ENCODE measurements around the gene PCP2.
"Not testable (repeated sequence)": the region's sequence is repeated elsewhere in the genome, so short reads cannot be mapped to it uniquely, and the experiment has no call there.

Gene PCP2

DNA sequence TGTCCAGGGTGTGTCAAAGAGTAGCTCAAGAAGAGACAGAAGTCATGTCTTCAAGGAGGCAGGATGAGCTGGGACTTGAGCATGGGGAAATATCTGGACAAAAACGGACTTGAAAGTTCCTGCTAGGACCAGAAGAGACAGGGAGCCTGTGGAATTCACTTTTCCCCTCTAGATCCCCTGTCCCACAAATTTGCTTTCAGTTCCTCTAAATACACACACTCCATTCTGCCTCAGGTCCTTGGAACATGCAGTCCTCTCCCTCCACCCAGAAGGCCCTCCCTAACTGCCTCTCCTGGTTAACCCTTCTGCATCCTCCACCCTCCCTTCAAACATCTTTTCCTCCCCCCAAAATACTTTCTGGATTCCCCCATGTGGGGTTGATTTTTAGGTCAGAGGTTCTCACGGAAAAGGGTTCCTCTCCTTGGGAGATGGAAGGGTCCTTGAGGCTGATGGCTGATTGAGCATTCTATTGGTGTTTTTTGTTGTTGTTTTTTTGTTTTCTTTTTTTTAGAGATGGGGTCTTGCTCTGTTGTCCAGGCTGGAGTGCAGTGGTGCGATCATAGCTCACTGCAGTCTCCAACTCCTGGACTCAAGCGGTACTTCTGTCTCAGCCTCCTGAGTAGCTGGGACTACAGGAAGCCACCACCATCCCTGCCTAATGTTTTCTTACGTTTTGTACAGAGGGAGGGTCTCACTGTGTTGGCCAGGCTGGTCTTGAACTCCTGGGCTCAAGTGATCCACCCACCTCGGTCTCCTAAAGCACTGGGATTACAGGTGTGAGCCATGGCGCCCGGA, 28.4 kb upstream of the PCP2 start:
- DNase-seq, result no peak

GRCh38 chr19:7658219-7658686, 24.7 kb upstream of the PCP2 start:
- DNase-seq, result no peak

GRCh38 chr19:7657131-7657751, 23.7 kb upstream of the PCP2 start:
- no peak for DNase-seq

- no peak for DNase-seq
Measured at GRCh38 chr19:7655581-7655980, 22.1 kb upstream of the PCP2 start.

GRCh38 chr19:7654401-7654800, 20.9 kb upstream of the PCP2 start:
- DNase-seq, result no peak

DNA sequence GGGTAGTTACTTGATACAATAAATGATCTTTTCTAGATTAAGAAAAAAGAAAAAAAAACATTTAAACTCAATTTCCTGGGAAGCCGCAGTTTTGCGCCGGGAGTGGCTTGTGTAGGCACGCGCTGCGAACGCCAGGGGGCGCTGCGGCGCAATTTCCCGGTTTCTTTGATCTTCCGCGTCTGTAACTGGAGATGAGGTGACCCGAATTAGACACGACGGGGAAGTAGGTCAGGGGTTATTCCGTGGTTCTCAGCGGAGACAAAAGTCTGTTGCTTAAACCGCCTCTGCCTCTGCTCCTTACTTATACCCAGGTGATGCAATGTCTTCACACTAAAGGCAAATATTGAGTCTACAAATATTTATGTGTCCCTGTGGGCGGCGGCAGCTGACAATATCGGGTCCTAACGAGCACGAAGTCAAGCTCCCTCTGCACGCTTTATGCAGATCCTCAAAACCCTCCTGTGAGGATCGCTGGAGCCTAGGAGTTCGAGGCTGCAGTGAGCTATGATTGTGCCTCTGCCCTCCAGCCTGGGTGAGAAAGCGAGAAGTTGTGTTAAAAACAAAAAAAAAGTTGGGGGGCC, 18.6 kb upstream of the PCP2 start:
- peak; percentile 64 for DNase-seq

GRCh38 chr19:7650148-7650547, 16.6 kb upstream of the PCP2 start:
- DNase-seq, result no peak

GRCh38 chr19:7648265-7649014, 14.9 kb upstream of the PCP2 start:
- no peak for DNase-seq

DNA sequence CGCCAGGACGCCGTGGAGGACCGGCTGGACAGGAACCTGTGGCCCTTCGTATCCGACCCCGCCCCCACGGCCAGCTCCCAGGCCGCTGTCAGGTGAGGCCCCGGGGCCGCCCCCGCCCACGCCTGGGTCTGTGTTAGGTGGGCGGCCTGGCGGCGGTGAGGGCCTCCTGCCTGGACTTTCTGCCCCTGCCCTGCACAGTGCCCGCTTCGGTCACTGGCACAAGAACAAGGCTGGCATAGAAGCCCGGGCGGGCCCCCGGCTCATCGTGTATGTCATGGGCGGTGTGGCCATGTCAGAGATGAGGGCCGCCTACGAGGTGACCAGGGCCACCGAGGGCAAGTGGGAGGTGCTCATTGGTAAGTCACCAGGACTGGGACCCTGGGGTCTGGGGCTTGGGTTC, 13.6 kb upstream of the PCP2 start:
- DNase-seq, result no peak

DNA sequence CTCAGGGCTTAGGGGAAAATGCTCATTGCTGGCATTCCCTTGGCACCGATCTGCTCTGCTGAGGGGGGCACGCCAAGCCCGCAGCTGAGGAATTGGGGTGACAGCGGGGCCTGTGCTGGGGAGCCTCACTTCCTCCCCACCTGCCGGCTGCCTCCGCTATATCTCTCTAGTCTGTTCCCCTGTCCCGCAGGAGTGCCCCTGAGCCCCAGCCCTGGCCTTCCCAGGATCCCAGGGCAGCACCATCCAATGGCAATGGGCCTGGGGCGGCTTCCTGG, 12.8 kb upstream of the PCP2 start:
- no peak for DNase-seq

DNA sequence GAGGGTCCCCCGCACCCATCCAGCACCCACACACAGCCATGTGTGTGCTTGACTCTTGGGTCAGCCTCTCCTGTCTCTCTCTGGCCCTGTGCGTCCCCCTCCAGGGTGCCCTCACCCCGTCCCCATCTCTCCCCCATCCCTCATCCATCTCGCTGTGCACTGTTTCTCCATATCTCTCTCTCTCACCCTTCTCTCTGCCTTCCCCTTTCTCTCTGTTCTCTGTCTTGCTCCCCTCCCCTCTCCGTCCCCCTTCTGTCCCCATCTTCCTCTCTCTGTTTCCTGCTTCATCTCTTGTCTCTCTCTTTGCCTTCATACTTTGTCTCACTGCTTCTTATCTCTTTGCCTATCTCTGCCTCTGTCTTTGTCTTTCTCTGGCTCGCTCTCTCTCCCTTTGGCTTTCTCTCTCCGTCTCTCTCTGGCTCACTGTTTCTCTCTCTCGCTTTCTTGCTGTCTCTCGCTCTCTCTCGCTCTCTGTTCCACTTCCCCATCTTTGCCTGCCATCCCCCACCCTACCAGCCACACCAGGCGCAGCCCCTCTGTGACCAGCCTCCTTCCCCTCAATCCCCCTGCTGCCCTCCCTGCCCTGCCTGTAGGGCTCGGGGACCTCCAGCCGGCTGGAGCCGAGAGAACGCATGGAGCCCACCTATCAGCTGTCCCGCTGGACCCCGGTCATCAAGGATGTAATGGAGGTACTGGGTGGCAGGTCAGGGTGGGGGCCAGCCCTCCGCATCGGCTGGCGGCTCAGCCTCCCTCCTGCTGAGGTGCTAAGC, 12.3 kb upstream of the PCP2 start:
- DNase-seq, result no peak

DNA sequence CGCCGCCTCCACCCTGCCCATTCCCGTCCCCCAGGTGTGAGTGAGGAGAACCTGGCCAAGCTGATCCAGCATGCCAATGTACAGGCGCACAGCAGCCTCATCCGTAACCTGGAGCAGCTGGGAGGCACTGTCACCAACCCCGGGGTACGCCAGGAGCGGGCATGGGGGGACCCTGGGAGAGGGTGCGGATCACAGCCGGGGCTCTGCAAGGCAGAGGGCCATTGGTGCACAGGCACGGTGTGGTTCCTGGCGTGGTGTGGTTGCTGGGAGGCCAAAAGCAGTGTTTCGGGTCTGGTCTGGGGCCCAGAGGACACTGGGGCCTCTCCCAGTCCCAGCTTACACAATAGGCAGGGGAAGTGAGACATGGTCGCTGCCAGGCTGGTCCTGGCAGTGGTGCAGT, 11.6 kb upstream of the PCP2 start:
- no peak for DNase-seq

GRCh38 chr19:7644550-7644877, 11.0 kb upstream of the PCP2 start:
- no peak for DNase-seq

GRCh38 chr19:7643629-7644549, 10.4 kb upstream of the PCP2 start:
- not testable (repeated sequence) for DNase-seq

GRCh38 chr19:7643031-7643415, 9.5 kb upstream of the PCP2 start:
- DNase-seq, result no peak

- no peak for DNase-seq
Measured at GRCh38 chr19:7642295-7643030, 8.9 kb upstream of the PCP2 start.

GRCh38 chr19:7641290-7642276, 8.1 kb upstream of the PCP2 start:
- DNase-seq, result no peak

GRCh38 chr19:7640803-7641202, 7.3 kb upstream of the PCP2 start:
- no peak for DNase-seq

GRCh38 chr19:7639863-7640348, 6.4 kb upstream of the PCP2 start:
- DNase-seq, result no peak

All from NK-92 treated with Interleukin-12 subunit alpha and Interleukin-12 subunit beta, amount 100 ng/mL, for 24 hours (cell line).